Measurements from ENCODE around the gene CNPY1.

- TF ChIP-seq CTCF (IDR thresholded peaks at IDR 0.05) (no peak), POLR2A (IDR thresholded peaks at IDR 0.05; ENCODE audit: low read depth) (no peak)
Observed at GRCh38 chr7:155495440-155496248, 50.7 kb downstream of the CNPY1 start.
